GM21786 (cell line): ENCODE measurements around the gene PCDHGA1.
A peak's percentile ranks its signal among the peaks of the same experiment; 100 is the strongest.

Experiments used
- ATAC-seq: cut with Tn5 transposase; IDR thresholded peaks from one replicate; pipeline ENCODE4 v1.9.1; 2021; ENCODE audit not compliant: unreplicated experiment

PCDHGA1 gene

GRCh38 chr5:141512390-141512910, 182.1 kb downstream of the PCDHGA1 start:
- no peak for ATAC-seq

- ATAC-seq: no peak
Measured at GRCh38 chr5:141512911-141513626, 182.8 kb downstream of the PCDHGA1 start.

- ATAC-seq: peak; percentile 36
Measured at GRCh38 chr5:141513627-141514329, 183.5 kb downstream of the PCDHGA1 start.

- ATAC-seq: peak; percentile 12
Measured at GRCh38 chr5:141514330-141515133, 184.2 kb downstream of the PCDHGA1 start.

- ATAC-seq: no peak
Measured at GRCh38 chr5:141515141-141515540, 184.8 kb downstream of the PCDHGA1 start.

- ATAC-seq: no peak
Measured at GRCh38 chr5:141515946-141516671, 185.8 kb downstream of the PCDHGA1 start.

GRCh38 chr5:141516672-141517025, 186.3 kb downstream of the PCDHGA1 start:
- ATAC-seq: no peak

- no peak for ATAC-seq
Measured at GRCh38 chr5:141517312-141517711, 187.0 kb downstream of the PCDHGA1 start.

GRCh38 chr5:141517880-141518617, 187.7 kb downstream of the PCDHGA1 start:
- no peak for ATAC-seq

- ATAC-seq: no peak
Measured at GRCh38 chr5:141518618-141519015, 188.3 kb downstream of the PCDHGA1 start.

GRCh38 chr5:141519605-141520565, 189.6 kb downstream of the PCDHGA1 start:
- no peak for ATAC-seq

GRCh38 chr5:141521244-141521781, 191.0 kb downstream of the PCDHGA1 start:
- ATAC-seq: no peak

- ATAC-seq: no peak
Measured at GRCh38 chr5:141522301-141522700, 192.0 kb downstream of the PCDHGA1 start.

- ATAC-seq: no peak
Measured at GRCh38 chr5:141523991-141524390, 193.7 kb downstream of the PCDHGA1 start.

- peak; percentile 74 for ATAC-seq
Measured at GRCh38 chr5:141524604-141525597, 194.6 kb downstream of the PCDHGA1 start.

GRCh38 chr5:141525653-141526052, 195.3 kb downstream of the PCDHGA1 start:
- no peak for ATAC-seq

- ATAC-seq: no peak
Measured at GRCh38 chr5:141527426-141527825, 197.1 kb downstream of the PCDHGA1 start.
